ENCODE data around the gene EP400.

Gene EP400

DNA sequence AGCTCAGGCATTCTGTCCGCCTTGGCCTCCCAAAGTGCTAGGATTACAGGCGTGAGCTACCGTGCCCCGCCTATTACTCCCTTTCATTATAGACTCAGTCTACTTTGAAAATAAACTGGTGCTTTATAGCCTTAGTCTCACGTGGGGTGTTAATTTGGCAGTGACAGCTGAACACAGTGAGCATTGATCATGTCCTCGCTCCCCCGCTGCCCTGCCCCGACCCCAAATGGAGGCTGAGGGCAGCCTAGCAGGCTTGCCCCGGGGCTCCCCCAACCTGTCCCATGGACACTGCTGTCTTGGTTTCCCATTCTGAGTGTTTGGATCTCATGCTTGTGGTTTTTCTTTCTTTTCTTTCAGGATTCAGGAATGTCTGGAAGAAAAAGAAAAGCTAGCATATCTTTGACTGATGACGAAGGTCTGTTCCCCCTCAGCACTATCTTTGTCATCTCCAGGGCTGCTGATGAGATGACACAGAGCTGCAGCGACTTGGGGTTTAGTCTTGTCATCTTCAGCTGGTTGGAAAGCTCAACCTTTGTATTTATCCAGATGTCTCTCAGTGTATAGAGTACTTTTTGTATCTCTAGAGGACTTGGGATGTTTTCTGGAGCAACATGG is 42.2 kb downstream of the EP400 start:
- Histone ChIP-seq H3K4me3 (ENCODE audit: low read depth in 1 of 5, low read length in 5 of 5) (no peak overlapping the region), H3K27ac (ENCODE audit: low read depth, low read length) (no peak overlapping the region), H3K27me3 (ENCODE audit: control insufficient read depth in 5 of 5, insufficient read depth in 4 of 5, low read length in 5 of 5) (peaks cover 0 to 4% (median 0%) of the 10 kb centered on the region in 5 donors), H3K36me3 (ENCODE audit: control insufficient read depth in 5 of 5, insufficient read depth in 5 of 5, low read length in 5 of 5) (peaks cover 7 to 93% (median 88%) of the 10 kb centered on the region in 5 donors), H3K4me1 (ENCODE audit: control insufficient read depth in 5 of 5, insufficient read depth in 5 of 5, low read length in 5 of 5) (peaks cover 9 to 16% (median 12%) of the 10 kb centered on the region in 5 donors), H3K9me3 (ENCODE audit: control insufficient read depth in 5 of 5, low read length in 5 of 5) (peaks cover 0 to 6% (median 0%) of the 10 kb centered on the region in 5 donors), H3K9ac (ENCODE audit: low read length in 5 of 5) (no peak overlapping the region)

DNA sequence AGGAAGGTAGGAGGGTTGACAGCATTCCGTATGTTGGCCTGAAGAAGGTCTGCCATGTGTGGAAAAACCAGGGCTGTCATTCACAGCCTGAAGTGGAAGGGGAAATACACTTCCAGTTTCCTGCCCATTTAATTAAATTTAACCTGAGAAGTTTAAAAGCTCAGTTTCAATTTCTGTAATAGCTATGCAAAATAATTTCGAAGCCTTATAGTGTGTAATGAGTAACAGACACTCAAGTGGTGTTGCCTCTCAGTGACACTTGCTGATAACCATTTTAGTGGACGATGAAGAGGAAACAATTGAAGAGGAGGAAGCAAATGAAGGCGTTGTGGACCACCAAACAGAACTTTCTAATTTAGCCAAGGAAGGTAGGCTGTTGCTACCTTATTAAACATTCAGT is 44.8 kb downstream of the EP400 start:
- peak overlapping the region in 1 of 5 donors; percentile 30 for H3K9ac ChIP-seq (ENCODE audit: low read length in 5 of 5)
- no peak overlapping the region for H3K4me3 ChIP-seq (ENCODE audit: low read depth in 1 of 5, low read length in 5 of 5)
- H3K9me3 ChIP-seq (ENCODE audit: control insufficient read depth in 5 of 5, low read length in 5 of 5) = peaks cover 0 to 6% (median 0%) of the 10 kb centered on the region in 5 donors
- peaks cover 0 to 4% (median 0%) of the 10 kb centered on the region in 5 donors for H3K27me3 ChIP-seq (ENCODE audit: control insufficient read depth in 5 of 5, insufficient read depth in 4 of 5, low read length in 5 of 5)
- peaks cover 0 to 9% (median 0%) of the 10 kb centered on the region in 5 donors for H3K4me1 ChIP-seq (ENCODE audit: control insufficient read depth in 5 of 5, insufficient read depth in 5 of 5, low read length in 5 of 5)
- H3K27ac ChIP-seq (ENCODE audit: low read depth, low read length) = no peak overlapping the region
- peaks cover 7 to 72% (median 70%) of the 10 kb centered on the region in 5 donors for H3K36me3 ChIP-seq (ENCODE audit: control insufficient read depth in 5 of 5, insufficient read depth in 5 of 5, low read length in 5 of 5)

DNA sequence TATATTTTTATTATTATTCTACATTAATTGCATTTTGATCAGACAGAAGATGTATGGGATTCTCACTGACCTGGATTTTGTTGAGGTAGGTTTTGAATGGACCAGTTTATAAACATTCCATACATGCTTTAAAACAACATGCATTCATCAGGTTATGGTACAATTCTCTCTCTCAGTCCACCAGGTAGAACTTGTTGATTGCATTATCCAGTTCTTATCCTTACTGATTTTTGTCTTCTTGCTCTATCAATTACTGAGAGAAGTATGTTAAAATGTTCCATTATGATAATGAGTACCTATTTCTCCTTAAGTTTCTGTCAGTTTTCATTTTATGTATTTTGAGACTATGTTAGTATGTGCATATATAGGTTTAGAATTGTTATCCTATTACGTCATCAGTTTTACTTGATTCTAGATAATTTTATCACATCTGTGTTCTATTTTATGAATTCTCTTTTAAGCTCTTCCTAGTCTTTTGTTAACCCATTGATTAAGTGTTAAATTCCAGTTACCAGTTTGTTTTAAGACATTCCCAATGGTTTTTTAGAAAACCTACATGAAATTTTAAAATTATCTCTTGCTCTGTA is 50.6 kb downstream of the EP400 start:
- H3K36me3 ChIP-seq (ENCODE audit: control insufficient read depth in 5 of 5, insufficient read depth in 5 of 5, low read length in 5 of 5) = peaks cover 17 to 35% (median 31%) of the 10 kb centered on the region in 5 donors
- no peaks in the 10 kb centered on the region for H3K27me3 ChIP-seq (ENCODE audit: control insufficient read depth in 5 of 5, insufficient read depth in 4 of 5, low read length in 5 of 5)
- H3K4me3 ChIP-seq (ENCODE audit: low read depth in 1 of 5, low read length in 5 of 5) = no peak overlapping the region
- H3K27ac ChIP-seq (ENCODE audit: low read depth, low read length) = no peak overlapping the region
- H3K9ac ChIP-seq (ENCODE audit: low read length in 5 of 5) = no peak overlapping the region
- H3K9me3 ChIP-seq (ENCODE audit: control insufficient read depth in 5 of 5, low read length in 5 of 5) = peaks cover 0 to 3% (median 0%) of the 10 kb centered on the region in 5 donors
- H3K4me1 ChIP-seq (ENCODE audit: control insufficient read depth in 5 of 5, insufficient read depth in 5 of 5, low read length in 5 of 5) = peaks cover 0 to 4% (median 0%) of the 10 kb centered on the region in 5 donors

DNA sequence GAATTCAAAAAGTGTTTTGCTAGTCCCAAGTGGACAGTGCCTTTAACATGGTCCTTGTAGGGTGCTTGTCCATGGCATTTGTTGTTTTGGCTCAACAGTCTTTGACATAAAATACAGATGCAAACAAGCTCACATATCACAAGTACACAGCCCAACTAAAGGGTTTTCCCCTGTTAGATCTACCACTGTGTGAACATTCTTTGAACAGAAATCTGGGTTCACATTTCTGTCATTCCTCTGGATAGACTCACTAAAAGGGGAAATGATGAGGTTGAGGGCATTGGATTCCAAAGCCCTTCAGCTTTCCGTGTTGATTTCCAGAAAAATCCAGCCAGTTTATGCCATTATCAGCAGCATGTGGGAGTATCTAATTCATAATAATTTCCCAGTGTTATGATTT is 54.1 kb downstream of the EP400 start:
- peaks cover 23 to 53% (median 42%) of the 10 kb centered on the region in 5 donors for H3K36me3 ChIP-seq (ENCODE audit: control insufficient read depth in 5 of 5, insufficient read depth in 5 of 5, low read length in 5 of 5)

GRCh38 chr12:132004946-132005345 is 55.2 kb downstream of the EP400 start:
- H3K4me1 ChIP-seq (ENCODE audit: control insufficient read depth in 5 of 5, insufficient read depth in 5 of 5, low read length in 5 of 5) = no peaks in the 10 kb centered on the region
- H3K27me3 ChIP-seq (ENCODE audit: control insufficient read depth in 5 of 5, insufficient read depth in 4 of 5, low read length in 5 of 5) = no peaks in the 10 kb centered on the region
- H3K27ac ChIP-seq (ENCODE audit: low read depth, low read length) = no peak overlapping the region
- H3K9ac ChIP-seq (ENCODE audit: low read length in 5 of 5) = no peak overlapping the region
- peaks cover 23 to 61% (median 47%) of the 10 kb centered on the region in 5 donors for H3K36me3 ChIP-seq (ENCODE audit: control insufficient read depth in 5 of 5, insufficient read depth in 5 of 5, low read length in 5 of 5)
- no peaks in the 10 kb centered on the region for H3K9me3 ChIP-seq (ENCODE audit: control insufficient read depth in 5 of 5, low read length in 5 of 5)
- no peak overlapping the region for H3K4me3 ChIP-seq (ENCODE audit: low read depth in 1 of 5, low read length in 5 of 5)

More for the DNA sequence above, 54.1 kb downstream of the EP400 start:
- no peaks in the 10 kb centered on the region for H3K9me3 ChIP-seq (ENCODE audit: control insufficient read depth in 5 of 5, low read length in 5 of 5)
- H3K9ac ChIP-seq (ENCODE audit: low read length in 5 of 5) = no peak overlapping the region
- no peak overlapping the region for H3K4me3 ChIP-seq (ENCODE audit: low read depth in 1 of 5, low read length in 5 of 5)
- no peaks in the 10 kb centered on the region for H3K27me3 ChIP-seq (ENCODE audit: control insufficient read depth in 5 of 5, insufficient read depth in 4 of 5, low read length in 5 of 5)
- H3K27ac ChIP-seq (ENCODE audit: low read depth, low read length) = no peak overlapping the region
- no peaks in the 10 kb centered on the region for H3K4me1 ChIP-seq (ENCODE audit: control insufficient read depth in 5 of 5, insufficient read depth in 5 of 5, low read length in 5 of 5)

GRCh38 chr12:132006056-132006680 is 56.4 kb downstream of the EP400 start:
- Histone ChIP-seq H3K9me3 (ENCODE audit: control insufficient read depth in 5 of 5, low read length in 5 of 5) (no peaks in the 10 kb centered on the region), H3K36me3 (ENCODE audit: control insufficient read depth in 5 of 5, insufficient read depth in 5 of 5, low read length in 5 of 5) (peaks cover 18 to 67% (median 49%) of the 10 kb centered on the region in 5 donors), H3K4me3 (ENCODE audit: low read depth in 1 of 5, low read length in 5 of 5) (no peak overlapping the region)

GRCh38 chr12:132007041-132007440 is 57.3 kb downstream of the EP400 start:
- Histone ChIP-seq H3K4me3 (ENCODE audit: low read depth in 1 of 5, low read length in 5 of 5) (no peak overlapping the region), H3K9ac (ENCODE audit: low read length in 5 of 5) (no peak overlapping the region), H3K27me3 (ENCODE audit: control insufficient read depth in 5 of 5, insufficient read depth in 4 of 5, low read length in 5 of 5) (no peaks in the 10 kb centered on the region), H3K36me3 (ENCODE audit: control insufficient read depth in 5 of 5, insufficient read depth in 5 of 5, low read length in 5 of 5) (peaks cover 18 to 76% (median 56%) of the 10 kb centered on the region in 5 donors), H3K9me3 (ENCODE audit: control insufficient read depth in 5 of 5, low read length in 5 of 5) (no peaks in the 10 kb centered on the region), H3K27ac (ENCODE audit: low read depth, low read length) (no peak overlapping the region), H3K4me1 (ENCODE audit: control insufficient read depth in 5 of 5, insufficient read depth in 5 of 5, low read length in 5 of 5) (no peaks in the 10 kb centered on the region)

More at GRCh38 chr12:132006056-132006680, 56.4 kb downstream of the EP400 start:
- Histone ChIP-seq H3K27me3 (ENCODE audit: control insufficient read depth in 5 of 5, insufficient read depth in 4 of 5, low read length in 5 of 5) (no peaks in the 10 kb centered on the region), H3K27ac (ENCODE audit: low read depth, low read length) (no peak overlapping the region), H3K9ac (ENCODE audit: low read length in 5 of 5) (no peak overlapping the region), H3K4me1 (ENCODE audit: control insufficient read depth in 5 of 5, insufficient read depth in 5 of 5, low read length in 5 of 5) (no peaks in the 10 kb centered on the region)

DNA sequence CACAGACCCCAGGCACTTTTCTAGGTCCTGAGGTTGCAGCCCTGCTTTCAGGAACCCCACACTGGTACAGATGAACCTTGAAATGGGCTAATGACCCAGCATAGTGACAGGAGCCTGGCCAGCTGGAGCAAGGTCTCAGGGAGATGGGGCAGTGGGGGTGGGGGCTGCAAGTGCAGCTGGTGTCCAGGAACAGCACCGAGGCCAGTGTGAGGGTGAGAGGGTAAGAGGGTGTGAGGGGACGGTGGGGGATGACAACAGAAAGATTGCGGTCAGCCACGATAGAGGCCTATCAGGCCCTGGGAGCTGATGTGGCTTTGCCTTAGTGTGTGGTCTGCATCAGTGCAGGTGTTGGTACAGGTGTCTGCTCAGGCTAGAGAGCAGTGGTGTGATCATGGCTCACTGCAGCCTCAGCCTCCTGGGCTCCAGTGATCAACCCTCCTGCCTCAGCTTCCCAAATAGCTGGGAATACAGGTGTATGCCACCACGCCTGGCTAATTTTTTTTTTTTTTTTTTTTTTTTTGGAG is 59.7 kb downstream of the EP400 start:
- no peaks in the 10 kb centered on the region for H3K27me3 ChIP-seq (ENCODE audit: control insufficient read depth in 5 of 5, insufficient read depth in 4 of 5, low read length in 5 of 5)
- H3K36me3 ChIP-seq (ENCODE audit: control insufficient read depth in 5 of 5, insufficient read depth in 5 of 5, low read length in 5 of 5) = peaks cover 14 to 86% (median 72%) of the 10 kb centered on the region in 5 donors
- no peaks in the 10 kb centered on the region for H3K4me1 ChIP-seq (ENCODE audit: control insufficient read depth in 5 of 5, insufficient read depth in 5 of 5, low read length in 5 of 5)
- H3K27ac ChIP-seq (ENCODE audit: low read depth, low read length) = no peak overlapping the region
- H3K4me3 ChIP-seq (ENCODE audit: low read depth in 1 of 5, low read length in 5 of 5) = no peak overlapping the region
- no peak overlapping the region for H3K9ac ChIP-seq (ENCODE audit: low read length in 5 of 5)
- no peaks in the 10 kb centered on the region for H3K9me3 ChIP-seq (ENCODE audit: control insufficient read depth in 5 of 5, low read length in 5 of 5)

DNA sequence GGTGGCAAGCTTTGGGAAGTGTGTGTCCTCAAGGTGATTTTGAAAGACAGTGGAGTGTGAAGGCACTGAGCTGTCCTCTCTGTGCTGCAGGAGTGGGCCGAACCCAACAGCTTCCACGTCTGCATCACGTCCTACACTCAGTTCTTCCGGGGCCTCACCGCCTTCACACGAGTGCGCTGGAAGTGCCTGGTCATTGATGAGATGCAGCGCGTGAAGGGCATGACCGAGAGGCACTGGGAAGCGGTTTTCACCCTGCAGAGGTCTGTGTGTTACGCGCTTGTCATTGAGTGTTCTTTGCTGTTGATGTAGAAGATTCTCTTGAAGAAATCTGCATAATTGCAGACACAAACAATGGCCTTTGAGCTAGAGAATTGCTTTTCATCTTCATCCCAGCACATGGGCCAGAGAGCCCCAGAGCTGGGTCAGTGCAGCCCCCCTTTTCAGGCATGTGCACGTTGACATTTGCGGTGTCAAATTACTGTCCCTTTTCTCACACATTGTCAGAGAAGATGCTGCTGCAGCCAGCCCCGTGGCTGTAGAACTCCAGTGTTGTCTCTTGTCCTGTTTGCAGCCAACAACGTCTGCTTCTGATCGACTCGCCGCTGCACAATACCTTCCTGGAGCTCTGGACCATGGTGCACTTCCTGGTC is 63.3 kb downstream of the EP400 start:
- Histone ChIP-seq H3K9ac (ENCODE audit: low read length in 5 of 5) (no peak overlapping the region), H3K4me1 (ENCODE audit: control insufficient read depth in 5 of 5, insufficient read depth in 5 of 5, low read length in 5 of 5) (no peaks in the 10 kb centered on the region), H3K4me3 (ENCODE audit: low read depth in 1 of 5, low read length in 5 of 5) (no peak overlapping the region), H3K36me3 (ENCODE audit: control insufficient read depth in 5 of 5, insufficient read depth in 5 of 5, low read length in 5 of 5) (peaks cover 4 to 90% (median 83%) of the 10 kb centered on the region in 5 donors), H3K27me3 (ENCODE audit: control insufficient read depth in 5 of 5, insufficient read depth in 4 of 5, low read length in 5 of 5) (no peaks in the 10 kb centered on the region), H3K9me3 (ENCODE audit: control insufficient read depth in 5 of 5, low read length in 5 of 5) (no peaks in the 10 kb centered on the region), H3K27ac (ENCODE audit: low read depth, low read length) (no peak overlapping the region)
